Bone marrow (tissue), 2 donors: ENCODE measurements around the gene RSRC1.
"Not testable (repeated sequence)": the region's sequence is repeated elsewhere in the genome, so short reads cannot be mapped to it uniquely, and the experiment has no call there.

Experiments
- DNase-seq, 2 donors: peaks; one replicate each; lab custom pipeline; 2025; lab: John Stamatoyannopoulos, UW

The RSRC1 gene

GRCh38 chr3:158109804-158110657, at the start of gene RSRC1:
TSS of gene RSRC1 (plus strand) at chr3:158110089. CDS start at chr3:158122105, 12,016 bp downstream.
- peak; percentile 67 to 70 for DNase-seq

GRCh38 chr3:158065574-158065973, 44.3 kb upstream of the RSRC1 start:
- DNase-seq, result not testable (repeated sequence)

GRCh38 chr3:158072790-158073189, 37.1 kb upstream of the RSRC1 start:
- DNase-seq, result no peak

GRCh38 chr3:158074591-158074990, 35.3 kb upstream of the RSRC1 start:
- DNase-seq, result no peak

- no peak for DNase-seq
Observed at GRCh38 chr3:158079599-158079998, 30.3 kb upstream of the RSRC1 start.

- DNase-seq, result no peak
Observed at GRCh38 chr3:158084651-158085050, 25.2 kb upstream of the RSRC1 start.

GRCh38 chr3:158085358-158085757, 24.5 kb upstream of the RSRC1 start:
- no peak for DNase-seq

GRCh38 chr3:158085931-158086330, 24.0 kb upstream of the RSRC1 start:
- DNase-seq, result no peak

- DNase-seq, result no peak
Observed at GRCh38 chr3:158086361-158086760, 23.5 kb upstream of the RSRC1 start.

- no peak for DNase-seq
Observed at GRCh38 chr3:158086776-158087175, 23.1 kb upstream of the RSRC1 start.

- no peak for DNase-seq
Observed at GRCh38 chr3:158091531-158091930, 18.4 kb upstream of the RSRC1 start.

- DNase-seq, result no peak
Observed at GRCh38 chr3:158093526-158093925, 16.4 kb upstream of the RSRC1 start.

- DNase-seq, result no peak
Observed at GRCh38 chr3:158094235-158095110, 15.4 kb upstream of the RSRC1 start.

- no peak for DNase-seq
Observed at GRCh38 chr3:158095111-158095813, 14.6 kb upstream of the RSRC1 start.

- no peak for DNase-seq
Observed at GRCh38 chr3:158095814-158096704, 13.8 kb upstream of the RSRC1 start.

GRCh38 chr3:158097081-158097592, 12.8 kb upstream of the RSRC1 start:
- DNase-seq, result peak in 1 of 2 donors; percentile 14

- no peak for DNase-seq
Observed at GRCh38 chr3:158097593-158098308, 12.1 kb upstream of the RSRC1 start.

GRCh38 chr3:158098309-158098639, 11.6 kb upstream of the RSRC1 start:
- DNase-seq, result no peak

- no peak for DNase-seq
Observed at GRCh38 chr3:158098834-158099424, 11.0 kb upstream of the RSRC1 start.

- DNase-seq, result no peak
Observed at GRCh38 chr3:158100681-158101080, 9.2 kb upstream of the RSRC1 start.
